Mononuclear cell (primary cell): ENCODE results near the gene SGMS2. TPM values are rescaled to one million over a fixed set of nuclear protein-coding genes. Genes with fewer than 3 reads are reported as not detected.

Experiments used
- H3K27me3 ChIP-seq: 2 replicates; pipeline ENCODE4 v1.6.0; 2011; ENCODE audit warnings: low read length, control low read depth; ENCODE audit not compliant: insufficient read depth
- H3K4me1 ChIP-seq: 2 replicates; pipeline ENCODE4 v1.5.1; 2011; ENCODE audit warnings: mild to moderate bottlenecking, low read length, control low read depth; ENCODE audit not compliant: insufficient read depth
- H3K4me3 ChIP-seq: 2 replicates; pipeline ENCODE4 v1.5.1; 2011; ENCODE audit warnings: mild to moderate bottlenecking, low read length, moderate library complexity
- H3K9me3 ChIP-seq: 2 replicates; pipeline ENCODE4 v1.5.1; 2011; ENCODE audit warnings: low read depth, mild to moderate bottlenecking, control low read depth, low read length
- total RNA-seq: library from RNA; depleted of rRNA; stranded (reverse); fragments of >200 nt; gene quantifications from one replicate; pipeline ENCODE4 v1.2.3, GENCODE V29; 2012

SGMS2 gene
- total RNA-seq, 1 donor, result 8.6 TPM

GRCh38 chr4:107843391-107843790 lies 18.7 kb downstream of the SGMS2 start:
- H3K27me3 ChIP-seq, result no peaks in the 10 kb centered on the region
- no peaks in the 10 kb centered on the region for H3K9me3 ChIP-seq
- H3K4me3 ChIP-seq, result no peak overlapping the region
- peaks cover 30% of the 10 kb centered on the region for H3K4me1 ChIP-seq

GRCh38 chr4:107845681-107846080 lies 20.9 kb downstream of the SGMS2 start:
- Histone ChIP-seq H3K9me3 (no peaks in the 10 kb centered on the region), H3K27me3 (peaks cover 2% of the 10 kb centered on the region), H3K4me1 (peaks cover 20% of the 10 kb centered on the region), H3K4me3 (no peak overlapping the region)

GRCh38 chr4:107850438-107850837 lies 25.7 kb downstream of the SGMS2 start:
- Histone ChIP-seq H3K4me1 (peaks cover 12% of the 10 kb centered on the region), H3K4me3 (no peak overlapping the region), H3K27me3 (peaks cover 2% of the 10 kb centered on the region), H3K9me3 (no peaks in the 10 kb centered on the region)

- Histone ChIP-seq H3K9me3 (no peaks in the 10 kb centered on the region), H3K4me3 (no peak overlapping the region), H3K27me3 (peaks cover 2% of the 10 kb centered on the region)
These were observed 29.0 kb downstream of the SGMS2 start for GRCh38 chr4:107853444-107854355.

GRCh38 chr4:107854356-107855022 lies 29.8 kb downstream of the SGMS2 start:
- Histone ChIP-seq H3K9me3 (no peaks in the 10 kb centered on the region), H3K4me3 (no peak overlapping the region), H3K27me3 (no peaks in the 10 kb centered on the region), H3K4me1 (peaks cover 9% of the 10 kb centered on the region)

More at GRCh38 chr4:107853444-107854355, 29.0 kb downstream of the SGMS2 start:
- peaks cover 9% of the 10 kb centered on the region for H3K4me1 ChIP-seq

GRCh38 chr4:107855723-107856122 lies 31.0 kb downstream of the SGMS2 start:
- Histone ChIP-seq H3K27me3 (no peaks in the 10 kb centered on the region), H3K4me1 (peaks cover 9% of the 10 kb centered on the region), H3K9me3 (no peaks in the 10 kb centered on the region), H3K4me3 (no peak overlapping the region)

DNA sequence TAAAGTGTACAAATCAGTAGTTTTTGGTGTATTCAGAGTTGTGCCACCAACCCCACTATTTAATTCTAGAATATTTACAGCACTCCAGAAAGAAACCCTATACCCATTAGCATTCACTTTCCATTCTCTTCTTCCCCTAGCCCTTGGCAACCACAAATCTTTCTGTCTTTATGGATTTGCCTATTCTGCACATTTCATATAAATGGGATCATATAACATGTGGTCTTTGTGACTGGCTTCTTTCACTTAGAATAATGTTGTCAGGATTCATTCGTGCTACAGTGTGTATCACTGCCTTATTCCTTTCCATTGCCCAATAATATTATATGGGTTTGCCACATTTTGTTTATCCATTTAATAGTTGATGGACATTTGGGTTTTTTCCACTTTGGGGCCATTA lies 32.2 kb downstream of the SGMS2 start:
- Histone ChIP-seq H3K4me1 (peaks cover 9% of the 10 kb centered on the region), H3K9me3 (no peaks in the 10 kb centered on the region), H3K4me3 (no peak overlapping the region), H3K27me3 (no peaks in the 10 kb centered on the region)

- Histone ChIP-seq H3K4me3 (no peak overlapping the region), H3K4me1 (peaks cover 9% of the 10 kb centered on the region), H3K27me3 (no peaks in the 10 kb centered on the region), H3K9me3 (no peaks in the 10 kb centered on the region)
These were observed 33.0 kb downstream of the SGMS2 start for GRCh38 chr4:107857741-107858140.

- no peaks in the 10 kb centered on the region for H3K27me3 ChIP-seq
- no peak overlapping the region for H3K4me3 ChIP-seq
- H3K4me1 ChIP-seq, result peaks cover 6% of the 10 kb centered on the region
- H3K9me3 ChIP-seq, result no peaks in the 10 kb centered on the region
These were observed 33.5 kb downstream of the SGMS2 start for GRCh38 chr4:107858158-107858742.

DNA sequence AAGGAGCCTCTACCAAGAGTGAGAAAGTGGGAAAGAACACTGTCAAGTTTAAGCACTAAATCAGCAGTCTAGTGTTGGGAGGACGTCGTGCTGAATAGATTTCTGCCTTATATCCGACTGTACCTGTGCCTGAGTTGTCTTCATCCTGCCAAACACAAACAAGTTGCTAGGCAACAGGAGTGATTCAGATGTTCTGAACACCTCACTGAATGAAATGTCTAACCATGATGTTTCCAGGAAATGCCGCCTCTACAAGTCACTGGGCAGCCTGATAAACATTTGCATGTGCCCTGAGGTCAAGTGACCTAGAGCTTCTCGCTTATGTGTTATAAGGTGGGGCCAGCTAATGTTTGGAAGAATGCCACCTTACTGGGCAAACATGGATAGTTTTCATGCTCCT lies 37.9 kb downstream of the SGMS2 start:
- no peak overlapping the region for H3K4me3 ChIP-seq
- no peaks in the 10 kb centered on the region for H3K4me1 ChIP-seq
- H3K27me3 ChIP-seq, result no peaks in the 10 kb centered on the region
- no peaks in the 10 kb centered on the region for H3K9me3 ChIP-seq

- H3K27me3 ChIP-seq, result no peaks in the 10 kb centered on the region
- H3K9me3 ChIP-seq, result no peaks in the 10 kb centered on the region
These were observed 38.7 kb downstream of the SGMS2 start for GRCh38 chr4:107863416-107863815.

DNA sequence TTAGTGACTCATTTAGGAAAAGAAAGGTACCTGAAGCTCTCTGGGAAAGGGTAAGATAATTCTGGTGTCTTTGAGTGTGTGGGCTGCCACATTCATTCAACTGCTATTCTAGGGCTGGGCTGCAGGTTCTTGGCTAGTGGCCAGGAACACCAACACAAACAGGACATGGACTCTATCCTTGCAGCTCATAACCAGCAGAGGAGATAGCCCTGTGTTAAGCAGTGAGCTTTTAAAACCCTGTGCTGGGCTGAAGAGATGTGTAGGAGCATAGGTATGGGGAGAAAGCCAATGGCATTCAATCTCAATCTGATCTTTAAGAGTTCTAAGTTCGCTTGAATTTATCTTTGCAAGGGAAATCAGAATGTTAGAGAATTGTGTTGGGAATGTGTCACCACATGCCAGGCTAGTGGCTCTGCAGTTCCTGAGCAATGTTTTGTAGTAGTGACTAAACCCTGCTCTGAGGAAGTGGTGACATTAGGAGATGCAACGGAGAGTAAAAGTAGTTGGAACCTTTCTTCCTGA lies 39.2 kb downstream of the SGMS2 start:
- no peaks in the 10 kb centered on the region for H3K4me1 ChIP-seq

More at GRCh38 chr4:107863416-107863815, 38.7 kb downstream of the SGMS2 start:
- Histone ChIP-seq H3K4me1 (no peaks in the 10 kb centered on the region), H3K4me3 (no peak overlapping the region)

DNA sequence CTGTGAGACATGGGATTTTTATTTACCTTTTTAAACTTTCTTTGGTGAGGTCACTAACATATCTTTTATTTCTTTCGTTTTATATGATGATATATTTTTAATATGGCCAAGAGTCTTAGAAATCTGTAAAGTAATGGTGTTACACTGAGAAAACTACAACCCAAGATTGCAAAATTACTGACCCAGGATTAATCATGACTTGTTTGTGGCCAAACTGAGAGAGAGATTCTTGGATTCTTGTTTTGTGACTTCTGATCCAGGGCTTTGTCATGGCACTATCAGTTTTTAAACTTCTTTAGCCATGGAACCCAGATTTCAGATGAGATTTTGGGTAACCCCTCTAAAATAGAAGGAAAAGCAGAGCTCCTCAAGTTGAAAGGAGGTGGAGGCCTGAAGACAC lies 42.0 kb downstream of the SGMS2 start:
- Histone ChIP-seq H3K4me1 (no peaks in the 10 kb centered on the region), H3K4me3 (no peak overlapping the region), H3K27me3 (no peaks in the 10 kb centered on the region), H3K9me3 (no peaks in the 10 kb centered on the region)

More for the DNA sequence above, 39.2 kb downstream of the SGMS2 start:
- Histone ChIP-seq H3K4me3 (no peak overlapping the region), H3K27me3 (no peaks in the 10 kb centered on the region), H3K9me3 (no peaks in the 10 kb centered on the region)

DNA sequence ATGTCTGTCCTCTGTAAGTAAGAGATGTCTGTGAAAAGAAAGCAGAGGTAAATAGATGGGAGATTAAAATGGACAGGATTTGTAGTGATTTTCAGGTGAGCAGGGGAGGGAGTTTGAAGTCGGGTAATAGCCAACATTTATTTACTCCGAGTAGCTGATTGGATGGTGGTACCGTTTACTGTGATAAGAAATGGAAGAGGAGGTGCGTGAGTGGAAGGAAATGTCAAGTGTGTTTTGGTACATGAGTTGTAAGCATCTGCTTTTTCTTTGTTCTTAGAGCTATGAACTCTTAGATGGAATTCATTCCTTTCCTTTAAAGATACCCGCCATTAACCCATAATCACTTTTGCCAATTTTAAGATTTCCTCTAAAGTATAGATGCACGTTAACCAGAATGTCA lies 45.5 kb downstream of the SGMS2 start:
- H3K27me3 ChIP-seq, result no peaks in the 10 kb centered on the region
- no peaks in the 10 kb centered on the region for H3K4me1 ChIP-seq
- no peaks in the 10 kb centered on the region for H3K9me3 ChIP-seq
- H3K4me3 ChIP-seq, result no peak overlapping the region
